Loucy (cell line): ENCODE results near the gene MOSMO.
"Not testable (repeated sequence)": the region's sequence is repeated elsewhere in the genome, so short reads cannot be mapped to it uniquely, and the experiment has no call there.

Experiments used
- CTCF ChIP-seq: fragments of 200-600 bp; sonication (generic); conservative IDR thresholded peaks from 2 replicates; pipeline ENCODE4 v1.5.1; 2014; ENCODE audit warnings: mild to moderate bottlenecking, antibody characterized with exemption, low read length
- EZH2phosphoT487 ChIP-seq: fragments of 200-600 bp; IDR thresholded peaks from 2 replicates; pipeline ENCODE4 v1.6.1; 2018; ENCODE audit warnings: antibody characterized with exemption, mild to moderate bottlenecking, moderate library complexity, borderline replicate concordance

GRCh38 chr16:22111629-22112028 is 103.7 kb downstream of the MOSMO start:
- not testable (repeated sequence) for TF ChIP-seq CTCF, EZH2phosphoT487
